ENCODE measurements around the gene SNAP47.

SNAP47 gene

DNA sequence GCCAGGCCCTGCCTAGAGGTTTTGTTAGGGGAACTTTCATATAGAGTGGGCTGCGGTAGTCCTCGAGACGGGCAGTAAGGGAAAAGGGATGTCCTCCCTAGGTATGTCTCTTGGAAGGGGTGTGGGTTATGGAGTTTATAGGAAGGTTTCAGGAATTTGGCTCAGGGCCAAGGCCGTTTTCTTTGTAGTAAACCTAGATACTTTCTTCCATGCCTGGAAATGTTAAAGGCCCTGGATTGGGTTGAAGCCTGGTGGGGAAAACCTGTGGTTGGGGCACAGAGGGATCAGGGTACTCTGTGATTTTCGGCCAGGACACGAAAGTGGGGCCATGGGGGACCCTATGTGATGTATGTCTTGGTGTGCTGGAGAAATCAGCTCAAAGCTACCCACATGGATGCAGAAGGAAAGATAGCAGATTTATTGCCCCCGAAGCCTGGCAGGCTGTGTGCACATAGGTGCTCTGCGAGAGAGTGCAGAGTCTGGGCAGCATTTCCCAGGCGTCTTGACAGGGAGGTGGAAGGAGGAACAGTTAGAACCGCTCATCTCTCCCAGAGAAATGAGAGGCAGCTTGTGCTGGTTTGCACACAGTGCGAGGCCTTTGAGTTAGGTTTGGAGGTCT, 1.7 kb downstream of the SNAP47 start:
- no peak overlapping the region for H3K4me3 ChIP-seq (ENCODE audit: low read length)
- no peak for DNase-seq (ENCODE audit: low read depth)
- no peak for TF ChIP-seq CTCF (conservative IDR thresholded peaks at IDR 0.05; ENCODE audit: low read depth, low read length)

DNA sequence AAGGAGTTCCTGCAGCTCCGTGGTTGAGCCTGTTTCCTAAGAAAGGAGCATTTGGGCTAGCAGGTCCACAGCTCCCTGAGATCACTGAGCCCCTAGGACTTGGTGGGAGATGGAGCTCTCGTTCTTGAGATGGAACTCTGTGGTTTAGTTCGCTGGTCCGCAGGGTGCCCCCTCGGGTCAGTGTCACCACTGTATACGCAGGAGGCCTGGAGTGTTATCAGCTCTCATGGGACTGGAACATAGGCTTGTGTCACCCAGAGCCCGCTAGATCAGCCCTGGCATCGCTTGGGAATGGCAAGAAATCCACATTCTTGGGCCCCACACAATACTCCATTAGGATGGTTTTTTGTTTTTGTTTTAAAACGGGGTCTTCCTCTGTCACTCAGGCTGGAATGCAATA, 3.6 kb downstream of the SNAP47 start:
- TF ChIP-seq CTCF (conservative IDR thresholded peaks at IDR 0.05; ENCODE audit: low read depth, low read length), result no peak
- DNase-seq (ENCODE audit: low read depth), result no peak
- H3K4me3 ChIP-seq (ENCODE audit: low read length), result no peak overlapping the region

DNA sequence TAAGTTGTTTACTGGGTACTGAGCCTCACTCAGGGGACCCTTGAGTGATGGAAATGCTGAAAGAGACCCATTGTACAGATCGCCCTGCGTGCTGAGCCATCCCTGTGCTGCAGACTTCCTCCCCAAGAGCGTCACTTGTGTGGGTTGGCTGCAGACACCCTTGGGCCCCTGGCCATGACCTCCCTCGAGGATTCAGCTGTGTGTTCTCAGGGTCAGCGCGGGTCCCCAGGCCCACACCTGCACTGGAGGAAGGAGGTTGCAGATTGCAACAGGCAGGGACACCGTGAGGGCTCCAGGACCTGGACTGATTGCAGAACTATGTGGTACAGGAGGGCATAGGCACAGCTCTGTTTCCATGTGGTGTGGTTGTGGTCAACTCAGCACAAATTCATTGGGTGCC, 4.4 kb downstream of the SNAP47 start:
- TF ChIP-seq CTCF (conservative IDR thresholded peaks at IDR 0.05; ENCODE audit: low read depth, low read length), result no peak
- no peak for DNase-seq (ENCODE audit: low read depth)
- no peak overlapping the region for H3K4me3 ChIP-seq (ENCODE audit: low read length)

DNA sequence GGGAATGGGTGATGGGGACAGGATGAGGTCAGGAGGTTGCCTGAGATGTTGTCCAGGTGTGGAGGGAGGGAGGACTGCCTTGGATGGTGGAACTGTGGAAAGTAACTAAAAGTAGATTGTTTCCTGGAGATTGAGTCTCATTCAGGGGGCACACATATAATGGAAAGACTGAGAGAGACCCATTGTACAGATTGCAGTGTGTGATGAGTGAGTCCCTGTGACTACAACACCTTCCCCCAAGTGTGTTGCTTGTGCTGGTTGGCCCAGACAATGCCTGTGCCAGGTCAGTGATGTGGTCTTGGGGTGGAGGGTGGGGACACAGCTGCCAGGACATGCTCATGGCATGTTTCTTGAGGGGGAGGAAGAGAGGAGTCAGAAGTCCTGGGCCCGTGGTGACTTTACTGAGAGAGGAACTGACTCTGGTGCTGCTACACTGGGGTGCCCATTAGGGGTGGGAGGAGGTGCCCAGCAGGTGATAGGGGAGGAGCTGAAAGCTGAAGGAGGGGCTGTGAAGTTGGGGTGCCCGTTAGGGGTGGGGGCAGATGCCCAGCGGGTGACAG, 5.2 kb downstream of the SNAP47 start:
- no peak overlapping the region for H3K4me3 ChIP-seq (ENCODE audit: low read length)
- DNase-seq (ENCODE audit: low read depth), result no peak
- TF ChIP-seq CTCF (conservative IDR thresholded peaks at IDR 0.05; ENCODE audit: low read depth, low read length), result no peak

DNA sequence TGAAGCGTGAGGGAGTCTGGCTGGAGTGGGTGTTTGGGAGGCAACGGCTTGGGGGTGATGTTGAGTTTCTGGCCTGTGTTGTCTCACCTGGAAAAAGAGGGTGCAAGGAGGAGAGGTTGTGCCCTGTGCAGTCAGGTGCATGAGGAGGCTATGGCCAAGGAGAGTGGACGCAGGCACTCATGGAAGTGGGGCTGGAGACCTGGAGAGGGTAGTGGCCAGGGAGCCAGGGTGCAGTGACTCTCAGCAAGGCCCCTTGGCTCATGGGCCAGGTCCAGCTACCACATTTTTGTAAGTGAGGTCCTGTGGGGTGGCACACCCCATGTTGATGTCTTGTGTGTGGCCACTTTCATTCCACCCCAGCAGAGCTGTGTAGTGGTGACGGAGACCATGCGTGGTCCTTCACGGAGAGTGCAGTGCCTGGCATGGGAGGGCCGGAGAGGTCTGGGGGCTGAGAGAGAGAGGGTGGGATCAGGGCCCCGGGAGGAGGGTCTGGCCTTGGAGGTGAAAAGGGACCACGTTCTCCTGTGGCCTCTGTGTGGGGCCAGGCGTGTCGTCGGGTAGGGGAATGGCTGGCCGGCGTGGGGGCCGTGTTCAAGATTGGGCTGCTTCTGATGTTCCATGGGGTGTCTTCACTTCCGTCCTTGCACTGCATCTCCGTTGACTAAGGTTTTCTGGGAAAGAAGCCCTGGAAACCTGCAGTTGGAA, 6.1 kb downstream of the SNAP47 start:
- H3K4me3 ChIP-seq (ENCODE audit: low read length), result no peak overlapping the region
- DNase-seq (ENCODE audit: low read depth), result no peak
- no peak for TF ChIP-seq CTCF (conservative IDR thresholded peaks at IDR 0.05; ENCODE audit: low read depth, low read length)

DNA sequence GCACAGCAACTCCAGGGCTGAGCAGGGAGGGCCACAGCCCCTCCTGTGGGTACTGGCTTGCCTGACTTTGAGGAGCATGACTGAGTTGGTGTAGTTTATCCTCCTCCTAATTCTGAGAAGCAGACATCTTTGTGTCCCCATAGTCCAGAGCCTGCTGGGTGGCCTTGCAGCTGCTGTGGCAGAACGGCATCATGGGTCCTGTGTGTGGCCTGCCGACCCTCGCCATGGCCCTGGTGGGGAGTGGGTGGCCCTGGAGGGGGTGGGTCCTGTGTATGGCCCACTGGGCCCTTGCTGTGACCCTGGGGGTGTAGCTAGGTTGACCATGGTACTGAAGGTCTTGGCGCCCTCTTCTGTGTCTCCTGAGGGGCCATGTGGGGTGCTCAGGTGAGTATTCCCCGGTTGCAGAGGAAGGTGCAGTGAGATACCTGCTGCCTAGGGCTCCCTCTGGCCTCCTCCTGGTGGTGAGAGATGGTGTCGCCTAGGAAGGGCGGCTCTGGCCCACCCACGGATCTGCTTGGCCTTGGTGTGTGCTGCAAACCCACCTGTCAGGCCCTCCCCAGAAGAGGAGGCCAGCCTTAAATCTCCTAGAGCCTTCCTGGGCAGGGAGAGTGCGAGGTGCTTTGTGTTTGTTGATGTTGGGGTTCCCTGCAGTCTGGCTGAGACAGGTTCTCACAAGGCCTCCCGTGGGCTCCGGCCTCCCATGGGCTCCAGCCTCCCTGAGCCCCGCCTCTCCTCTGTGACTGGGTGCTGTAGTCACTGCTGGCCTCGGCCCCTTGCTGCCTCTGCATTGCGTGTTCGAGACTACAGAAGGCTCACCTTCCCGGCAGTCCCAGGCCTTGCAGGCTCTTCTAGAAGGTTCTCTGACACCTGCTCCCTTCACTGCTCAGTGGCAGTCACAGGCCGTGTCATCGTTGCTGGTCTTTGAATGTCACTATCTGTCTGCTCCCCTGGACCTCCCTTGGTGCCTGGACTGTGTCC, 7.8 kb downstream of the SNAP47 start:
- H3K4me3 ChIP-seq (ENCODE audit: low read length), result no peak overlapping the region
- DNase-seq (ENCODE audit: low read depth), result no peak
- TF ChIP-seq CTCF (conservative IDR thresholded peaks at IDR 0.05; ENCODE audit: low read depth, low read length), result no peak
